Endometrium (tissue), 2 donors: ENCODE results near the gene SIRT3.

Experiments
- FAIRE-seq: peaks from 2 replicates; lab custom pipeline; 2012; peaks lifted over from hg19 to GRCh38; lab: Jason Lieb, UNC
- donor health status: control.
- donor health status: control.

The SIRT3 gene

DNA sequence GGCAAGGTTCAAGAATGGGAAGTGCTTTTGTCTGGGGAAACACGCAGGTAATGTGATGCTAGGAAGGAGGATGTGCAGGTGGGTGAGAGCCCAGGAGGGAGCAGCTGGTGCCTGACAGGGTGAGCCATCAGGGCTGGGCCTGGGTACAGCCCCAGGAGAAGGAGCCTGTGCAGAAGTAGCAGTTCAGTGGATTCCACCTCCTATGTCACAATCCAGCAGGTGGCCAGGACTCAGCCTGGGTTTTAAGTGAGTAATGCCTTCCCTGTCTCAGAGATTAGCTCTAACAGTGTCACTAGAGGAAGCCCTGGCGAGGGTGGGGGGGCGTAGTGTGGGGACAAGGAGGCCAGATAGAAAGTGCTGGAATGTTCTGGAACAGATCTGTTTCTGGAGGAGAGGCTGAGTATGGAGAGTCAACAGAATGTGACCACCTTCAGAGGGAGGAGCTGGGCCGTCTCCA lies 20.5 kb downstream of the SIRT3 start:
- no peak for FAIRE-seq

DNA sequence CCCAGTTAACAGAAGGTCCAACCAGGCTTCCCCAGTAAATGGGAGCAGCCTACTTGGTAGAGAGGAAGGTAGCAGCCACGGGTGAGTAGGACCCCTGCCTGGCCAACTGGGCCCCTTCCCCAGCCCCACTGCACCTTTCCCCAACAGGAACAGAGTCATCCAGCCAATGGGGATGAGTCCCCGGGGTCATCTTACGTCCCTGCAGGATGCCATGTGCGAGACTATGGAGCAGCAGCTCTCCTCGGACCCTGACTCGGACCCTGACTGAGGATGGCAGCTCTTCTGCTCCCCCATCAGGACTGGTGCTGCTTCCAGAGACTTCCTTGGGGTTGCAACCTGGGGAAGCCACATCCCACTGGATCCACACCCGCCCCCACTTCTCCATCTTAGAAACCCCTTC lies 22.1 kb downstream of the SIRT3 start:
- FAIRE-seq = no peak

DNA sequence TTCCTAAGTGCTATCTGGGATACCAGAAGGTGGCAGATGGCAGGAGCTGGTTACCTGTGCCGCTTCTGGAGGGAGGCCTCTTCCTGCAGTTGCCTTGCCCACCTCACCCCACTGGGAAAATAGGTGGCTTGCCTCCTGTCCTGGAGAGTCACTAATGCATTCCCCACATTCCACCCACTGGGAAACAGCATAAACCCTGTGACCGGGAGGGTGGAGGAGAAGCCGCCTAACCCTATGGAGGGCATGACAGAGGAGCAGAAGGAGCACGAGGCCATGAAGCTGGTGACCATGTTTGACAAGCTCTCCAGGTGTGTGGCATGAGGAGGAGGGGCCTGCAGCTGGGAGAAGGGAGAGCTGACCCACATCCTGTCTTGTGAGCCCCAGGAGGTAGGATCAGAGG lies 23.0 kb downstream of the SIRT3 start:
- no peak for FAIRE-seq

DNA sequence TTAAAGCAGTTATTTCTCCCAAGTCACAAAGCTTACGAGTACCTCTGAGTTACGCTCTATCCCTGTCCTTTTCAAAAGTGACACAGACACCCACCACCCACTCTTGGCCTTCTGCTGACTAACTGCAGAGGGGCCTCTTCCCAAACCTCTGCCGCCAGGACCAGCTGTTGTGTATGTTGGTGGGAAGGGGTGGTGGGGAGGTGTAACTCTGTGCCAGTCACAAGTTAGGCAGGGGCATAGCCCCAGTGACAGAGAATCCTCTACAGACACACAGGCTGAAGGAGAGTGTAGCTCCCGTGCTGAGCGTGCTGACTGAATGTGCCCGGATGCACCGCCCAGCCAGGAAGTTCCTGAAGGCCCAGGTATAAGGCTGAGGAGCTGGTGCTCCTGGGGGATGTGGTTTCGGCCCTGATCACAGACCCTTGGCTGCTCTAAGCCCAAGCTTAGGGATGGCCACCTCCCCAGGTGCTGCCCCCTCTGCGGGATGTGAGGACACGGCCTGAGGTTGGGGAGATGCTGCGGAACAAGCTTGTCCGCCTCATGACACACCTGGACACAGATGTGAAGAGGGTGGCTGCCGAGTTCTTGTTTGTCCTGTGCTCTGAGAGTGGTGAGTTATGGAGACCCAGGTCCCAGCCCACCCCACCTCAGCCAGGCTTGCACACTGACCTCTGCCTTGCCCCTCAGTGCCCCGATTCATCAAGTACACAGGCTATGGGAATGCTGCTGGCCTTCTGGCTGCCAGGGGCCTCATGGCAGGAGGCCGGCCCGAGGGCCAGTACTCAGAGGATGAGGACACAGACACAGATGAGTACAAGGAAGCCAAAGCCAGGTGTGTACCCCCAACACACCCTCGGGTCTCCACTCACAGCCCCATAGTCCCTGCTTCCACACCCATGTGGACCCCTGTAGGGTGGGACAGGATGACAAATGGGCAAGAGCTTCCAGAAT lies 23.7 kb downstream of the SIRT3 start:
- FAIRE-seq = no peak

DNA sequence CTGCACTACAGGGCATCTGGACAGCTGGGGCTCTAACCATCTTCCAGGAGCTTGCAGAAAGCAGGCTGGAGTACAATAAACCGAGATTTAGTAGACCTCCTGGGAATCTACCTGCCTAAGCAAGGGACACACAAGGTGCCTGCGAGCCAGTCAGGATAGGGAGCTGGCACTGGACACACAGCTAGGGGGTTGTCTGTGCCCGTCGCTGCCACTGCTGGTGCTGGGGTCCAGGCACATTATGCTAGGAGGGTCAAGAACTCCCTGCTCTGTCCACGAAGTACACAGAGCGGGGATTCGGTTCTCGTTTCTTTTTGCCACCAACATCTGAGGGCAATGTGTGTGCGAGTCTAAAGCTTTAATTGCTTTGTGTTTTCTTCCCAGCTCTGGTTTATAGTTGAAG lies 24.4 kb downstream of the SIRT3 start:
- no peak for FAIRE-seq

DNA sequence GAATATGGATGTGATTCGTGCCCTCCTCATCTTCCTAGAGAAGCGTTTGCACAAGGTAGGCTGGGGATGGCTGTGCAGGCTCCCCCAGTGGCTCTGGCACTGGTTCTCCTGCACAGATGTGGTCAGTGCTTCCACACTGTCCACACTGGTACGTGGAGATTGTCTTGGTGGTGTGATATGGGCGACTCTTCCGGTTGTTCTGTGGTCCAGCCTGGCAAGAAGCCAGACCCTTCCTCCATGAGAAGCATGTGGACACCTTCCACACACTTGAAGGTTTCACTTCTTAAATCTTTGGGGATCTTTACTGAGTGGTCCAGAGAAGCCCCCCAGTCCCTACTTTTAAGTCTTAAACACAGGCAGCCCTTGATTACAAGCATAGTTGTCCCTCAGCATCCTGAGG lies 24.8 kb downstream of the SIRT3 start:
- no peak for FAIRE-seq

DNA sequence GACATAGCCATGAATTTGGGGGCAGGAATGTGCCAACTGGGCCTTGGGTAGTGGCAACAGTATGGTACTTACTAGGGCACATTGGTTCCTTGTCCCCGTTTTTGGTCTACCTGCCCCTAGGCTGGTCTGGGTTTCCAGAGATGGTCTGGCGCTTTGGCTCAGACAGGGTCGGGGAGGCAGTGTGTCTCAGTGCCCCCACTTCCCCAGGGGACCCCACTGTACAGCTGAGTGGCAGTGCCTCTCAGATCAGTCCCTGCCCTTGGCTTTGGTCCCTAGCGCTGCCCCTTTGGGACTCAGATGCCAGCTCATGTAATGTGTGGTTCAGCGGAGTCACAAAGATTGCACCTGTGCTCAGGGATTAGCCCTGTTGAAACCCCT lies 25.4 kb downstream of the SIRT3 start:
- FAIRE-seq = no peak

DNA sequence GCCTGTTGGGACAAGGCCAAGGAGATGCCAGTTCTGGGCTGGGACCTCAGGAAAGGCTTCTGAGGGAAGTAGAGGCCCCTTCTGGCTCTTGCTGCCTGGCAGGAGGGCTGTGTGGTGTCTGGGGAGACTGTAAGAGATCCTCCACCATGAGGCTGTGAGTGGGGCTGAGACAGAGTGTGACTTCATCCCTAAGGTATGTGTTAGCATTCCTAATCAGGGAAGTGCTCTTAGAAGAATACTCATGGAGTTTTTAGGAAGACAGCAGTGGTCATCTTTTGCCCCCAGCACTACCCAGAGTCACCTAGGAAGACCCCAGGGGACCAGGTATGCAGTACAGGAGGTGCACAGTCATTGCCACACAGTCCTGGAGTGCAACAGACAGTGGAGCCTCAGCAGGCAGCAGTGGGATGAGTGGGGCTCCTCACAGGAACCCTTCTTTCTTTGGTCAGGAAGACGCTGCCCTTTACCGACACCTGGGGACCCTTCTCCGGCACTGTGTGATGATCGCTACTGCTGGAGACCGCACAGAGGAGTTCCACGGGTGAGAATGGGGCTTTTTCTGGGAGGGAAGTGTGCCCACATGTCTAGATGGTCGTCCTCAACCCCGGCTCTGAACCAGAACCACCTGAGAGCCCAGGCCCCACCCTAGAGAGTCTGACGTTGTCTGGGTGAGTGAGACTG lies 25.9 kb downstream of the SIRT3 start:
- FAIRE-seq = no peak

DNA sequence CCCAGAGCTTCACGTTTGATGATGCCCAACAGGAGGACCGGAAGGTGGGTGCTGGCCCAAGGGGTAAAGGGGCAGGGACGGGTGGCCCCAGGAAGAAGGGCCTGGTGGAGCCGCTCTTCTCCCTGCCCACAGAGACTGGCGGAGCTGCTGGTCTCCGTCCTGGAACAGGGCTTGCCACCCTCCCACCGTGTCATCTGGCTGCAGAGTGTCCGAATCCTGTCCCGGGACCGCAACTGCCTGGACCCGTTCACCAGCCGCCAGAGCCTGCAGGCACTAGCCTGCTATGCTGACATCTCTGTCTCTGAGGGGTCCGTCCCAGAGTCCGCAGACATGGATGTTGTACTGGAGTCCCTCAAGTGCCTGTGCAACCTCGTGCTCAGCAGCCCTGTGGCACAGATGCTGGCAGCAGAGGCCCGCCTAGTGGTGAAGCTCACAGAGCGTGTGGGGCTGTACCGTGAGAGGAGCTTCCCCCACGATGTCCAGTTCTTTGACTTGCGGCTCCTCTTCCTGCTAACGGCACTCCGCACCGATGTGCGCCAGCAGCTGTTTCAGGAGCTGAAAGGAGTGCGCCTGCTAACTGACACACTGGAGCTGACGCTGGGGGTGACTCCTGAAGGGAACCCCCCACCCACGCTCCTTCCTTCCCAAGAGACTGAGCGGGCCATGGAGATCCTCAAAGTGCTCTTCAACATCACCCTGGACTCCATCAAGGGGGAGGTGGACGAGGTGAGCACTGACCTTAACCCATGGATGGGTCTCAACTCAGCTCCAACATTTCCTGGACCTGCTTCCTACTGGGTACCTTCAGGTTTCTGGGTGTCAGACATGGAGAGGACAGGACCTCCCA lies 26.6 kb downstream of the SIRT3 start:
- FAIRE-seq = no peak

DNA sequence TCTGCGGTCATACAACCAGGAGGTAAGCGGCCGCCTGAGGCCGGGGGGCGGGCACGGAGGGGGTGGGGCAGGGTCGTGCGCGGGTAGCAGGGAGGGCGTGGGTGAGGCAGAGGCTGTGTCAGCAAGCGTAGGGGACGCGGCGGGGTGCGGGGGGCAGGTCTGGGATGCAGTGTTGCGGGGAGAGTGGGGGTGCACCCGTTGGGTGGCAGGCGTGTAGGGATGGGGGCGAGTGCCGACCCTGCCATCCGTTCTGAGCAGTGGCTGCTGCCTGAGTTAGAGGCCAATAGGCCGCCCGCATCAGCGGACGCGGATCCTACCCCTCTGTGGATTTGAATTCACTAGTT lies 27.3 kb downstream of the SIRT3 start:
- no peak for FAIRE-seq

DNA sequence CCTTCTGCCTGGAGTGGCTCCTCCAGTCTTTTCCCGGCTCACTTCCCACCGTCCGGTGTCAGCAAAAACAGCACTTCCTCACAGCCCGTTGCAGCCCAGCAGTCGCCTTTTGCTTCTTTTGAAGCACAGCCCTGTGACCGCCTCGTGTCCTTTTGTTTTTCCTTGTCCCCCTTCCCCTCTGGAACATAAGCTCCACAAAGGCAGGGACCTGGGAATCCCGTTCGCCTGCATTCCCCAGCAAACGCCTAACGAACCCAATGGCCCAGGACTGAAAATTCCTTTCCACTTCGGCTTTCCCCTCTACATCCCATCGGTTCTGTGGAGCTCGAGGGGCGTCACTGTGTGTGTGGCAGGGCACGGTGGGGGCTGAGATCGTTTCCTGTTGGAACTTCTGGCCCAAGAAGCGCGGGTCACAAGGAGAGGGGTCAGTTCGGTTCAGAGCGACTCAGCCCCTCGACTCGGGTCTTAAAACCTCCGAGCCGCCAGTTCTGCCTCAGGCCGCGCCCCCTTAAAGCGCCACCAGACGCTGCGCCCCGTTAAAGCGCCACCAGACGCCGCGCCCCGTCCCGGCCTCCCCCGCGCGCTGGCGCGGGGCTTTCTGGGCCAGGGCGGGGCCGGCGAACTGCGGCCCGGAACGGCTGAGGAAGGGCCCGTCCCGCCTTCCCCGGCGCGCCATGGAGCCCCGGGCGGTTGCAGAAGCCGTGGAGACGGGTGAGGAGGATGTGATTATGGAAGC lies 27.8 kb downstream of the SIRT3 start:
- FAIRE-seq = no peak

DNA sequence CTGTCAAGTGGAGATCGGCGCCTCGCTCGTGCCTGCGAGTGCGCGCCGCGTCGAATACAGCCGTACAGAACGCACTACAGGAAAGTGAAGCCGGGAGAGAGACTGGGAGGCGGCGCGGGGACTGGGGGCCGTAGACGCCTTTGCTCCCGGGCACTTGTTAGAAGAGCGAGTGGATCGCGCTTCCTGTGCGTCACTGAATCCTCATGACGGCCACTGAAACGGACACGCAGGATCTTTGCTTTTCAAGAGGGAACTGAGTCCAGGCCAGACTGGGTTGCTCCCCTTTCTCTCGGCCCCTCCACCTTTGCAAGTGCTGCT lies 28.3 kb downstream of the SIRT3 start:
- FAIRE-seq = no peak

DNA sequence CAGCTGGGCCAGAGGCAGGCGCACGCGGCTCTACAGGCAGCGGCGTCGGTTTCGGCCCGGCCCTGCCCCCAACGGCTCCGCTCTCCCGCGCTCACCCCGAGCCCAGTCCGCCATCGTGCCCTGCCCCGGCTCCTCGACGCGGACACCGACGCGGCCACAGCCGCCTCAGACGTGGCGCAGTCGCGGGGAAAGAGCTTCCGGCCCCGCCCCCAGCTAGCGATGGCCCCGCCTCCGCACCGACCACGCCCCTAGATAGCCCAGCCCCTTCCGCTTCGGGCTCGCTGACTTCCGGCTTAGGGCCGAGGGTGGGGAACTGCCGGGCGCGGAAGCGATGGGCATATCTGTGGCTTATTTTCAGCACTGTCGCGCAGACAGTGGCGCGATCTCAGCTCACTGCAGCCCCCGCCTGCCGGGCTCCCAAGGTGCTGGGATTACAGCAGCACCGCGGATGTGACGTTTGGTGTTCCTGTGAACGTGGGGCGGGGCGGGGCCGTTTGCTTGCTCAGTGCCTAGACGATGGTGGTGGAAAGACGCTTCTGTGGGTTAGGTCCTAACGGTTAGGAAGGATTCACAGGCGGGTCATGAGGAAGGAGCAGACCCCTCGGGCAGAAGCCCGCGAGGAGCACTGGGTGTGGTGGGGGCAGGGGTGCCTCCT lies 28.8 kb downstream of the SIRT3 start, which contains the start of the genes BET1L and RIC8A:
Gene BET1L (minus strand): TSS at position 192 of the 655 bp plus-strand sequence. CDS start 78 bp downstream, at position 114.
Gene RIC8A (plus strand): TSS at position 501 of the 655 bp plus-strand sequence. CDS start 1,147 bp downstream, outside the sequence.
- FAIRE-seq = peak; percentile 96

DNA sequence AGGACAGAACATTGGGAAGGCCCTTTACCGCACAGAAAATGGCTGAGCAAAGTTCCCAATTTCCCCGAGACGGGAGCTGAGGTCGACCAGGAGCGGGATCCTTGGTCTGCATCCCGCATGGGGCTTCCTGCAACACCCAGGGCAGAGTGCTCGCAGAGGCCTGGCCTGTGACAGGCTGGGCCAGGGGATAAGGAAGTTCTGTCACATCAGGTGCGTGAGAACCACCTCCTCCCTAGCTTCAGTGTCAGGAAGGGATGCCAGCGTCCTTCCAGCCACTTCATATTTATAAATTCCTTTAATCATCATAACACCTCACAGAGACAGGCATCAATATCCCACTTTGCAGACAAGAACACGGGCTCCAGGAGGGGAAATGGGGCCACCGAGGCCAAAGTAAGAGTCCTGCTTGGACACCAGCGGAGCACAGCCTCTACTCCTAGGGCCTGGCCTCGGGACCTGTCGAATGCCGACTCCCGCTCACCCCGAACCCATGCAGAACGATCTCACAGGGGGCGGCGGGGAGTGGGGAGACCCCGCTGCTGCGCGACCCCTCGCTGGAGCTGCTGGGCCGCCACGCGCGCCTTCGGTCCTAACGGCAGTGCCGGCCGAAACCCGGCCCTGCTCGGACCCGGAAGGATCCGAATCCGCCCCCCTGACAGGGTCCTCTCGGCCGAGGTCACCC lies 29.5 kb downstream of the SIRT3 start:
- FAIRE-seq = no peak

DNA sequence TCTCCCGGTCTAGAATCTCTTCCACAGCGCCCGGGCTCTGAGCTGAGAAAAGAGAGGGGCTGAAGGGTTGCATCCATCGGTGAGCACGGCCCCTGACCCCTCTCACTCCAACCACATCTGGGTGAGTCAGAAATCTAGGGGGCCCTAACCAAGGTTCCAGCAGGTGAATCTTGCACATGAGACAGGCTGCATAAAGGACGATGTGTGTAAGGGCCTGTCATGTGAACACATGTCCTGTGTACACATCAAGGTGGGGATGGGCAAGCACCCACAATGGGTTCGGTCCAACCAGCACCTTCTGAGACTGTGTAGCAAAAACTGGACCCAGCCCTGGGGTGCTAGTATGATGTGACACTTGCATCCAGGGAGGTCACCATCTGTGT lies 30.1 kb downstream of the SIRT3 start:
- FAIRE-seq = no peak

DNA sequence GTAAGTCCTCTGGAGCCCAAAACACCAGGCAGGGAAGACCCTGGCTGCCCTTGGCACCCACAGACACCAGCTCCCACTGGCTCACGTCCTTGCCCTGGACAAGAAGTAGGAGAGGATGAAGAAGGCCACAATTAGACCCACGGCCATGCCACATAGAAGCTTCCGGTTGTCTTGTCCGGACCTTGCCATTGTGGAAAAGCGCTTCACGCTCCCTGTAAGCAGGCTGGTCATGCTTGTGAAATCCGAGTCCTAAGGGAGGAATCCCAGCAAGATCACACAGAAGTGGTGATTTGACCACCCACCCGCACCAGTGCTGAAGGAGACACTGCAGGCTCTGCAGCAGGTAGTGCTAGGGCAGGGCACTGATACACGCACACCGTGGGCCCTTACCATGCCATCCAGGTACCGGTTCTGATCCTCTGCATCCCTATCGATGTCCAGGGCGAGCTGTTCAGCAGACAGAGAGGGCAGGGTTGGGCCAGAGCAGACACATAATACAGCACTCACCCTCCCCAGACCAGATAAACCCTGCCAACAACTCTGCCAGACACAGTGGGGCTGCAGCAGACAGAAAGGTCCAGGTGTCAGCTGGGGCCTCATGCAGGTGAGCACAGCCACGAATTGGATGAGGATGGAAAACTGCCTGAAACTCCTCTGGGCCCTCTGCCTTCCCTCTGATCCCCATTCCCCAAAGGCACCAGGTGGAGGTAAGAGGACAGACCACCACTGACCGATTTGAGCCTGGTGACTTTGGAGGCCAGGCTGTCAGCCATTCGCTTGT lies 30.7 kb downstream of the SIRT3 start:
- FAIRE-seq = no peak

DNA sequence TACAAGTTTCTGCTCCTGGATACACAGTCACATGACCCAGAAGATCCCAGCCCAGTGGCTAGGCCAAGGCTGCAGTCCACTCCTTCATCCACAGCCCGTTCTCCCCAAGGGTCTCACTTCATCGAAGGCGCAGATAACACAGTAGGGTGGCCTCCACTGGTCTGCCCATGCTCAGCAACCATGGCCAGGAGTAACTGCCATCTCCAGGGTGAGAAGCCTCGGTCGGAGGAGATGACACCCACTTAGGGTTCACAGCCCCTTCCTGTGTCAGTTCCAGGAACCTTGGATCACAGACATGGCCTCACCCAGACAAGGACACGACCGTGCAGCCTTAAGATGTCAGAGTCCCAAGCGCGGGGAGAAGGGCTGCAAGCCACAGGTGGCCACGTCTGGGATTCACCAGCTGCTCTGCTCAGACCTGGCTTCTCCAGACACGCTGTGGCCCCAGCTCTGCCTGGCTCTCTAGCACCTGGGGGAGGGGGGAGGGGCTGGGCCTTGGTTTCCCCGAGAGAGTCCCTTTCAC lies 31.5 kb downstream of the SIRT3 start:
- FAIRE-seq = no peak

DNA sequence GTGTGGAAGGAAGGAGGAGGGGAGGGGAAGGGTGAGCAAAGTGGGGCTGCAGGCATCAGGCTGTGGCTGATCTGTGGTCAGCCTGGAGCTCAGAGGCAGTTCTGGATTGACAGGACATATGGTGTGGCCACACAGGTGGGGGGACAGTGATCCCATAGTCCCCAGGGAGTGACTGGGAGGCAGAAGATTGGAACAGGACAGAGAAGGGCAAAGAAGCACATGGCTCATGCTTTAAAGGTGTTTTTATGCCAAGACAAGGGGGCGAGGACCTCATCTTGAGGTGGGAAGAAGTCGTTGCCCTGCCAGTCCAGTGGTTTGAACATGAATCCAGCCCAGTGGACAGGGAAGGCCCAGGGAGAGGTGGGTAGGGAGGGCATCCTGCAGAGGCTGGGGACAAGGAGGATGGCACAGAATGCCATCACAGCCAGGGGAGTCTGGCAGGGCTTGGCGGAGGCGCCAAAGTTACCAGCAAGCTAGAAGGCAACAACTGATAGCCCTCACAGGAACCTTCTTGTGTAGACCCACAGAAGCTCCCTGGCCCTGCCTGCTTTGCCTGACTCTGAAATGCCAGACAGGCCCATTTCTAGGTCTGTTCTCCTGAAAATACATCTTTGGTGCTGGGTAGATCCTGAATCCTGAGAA lies 32.1 kb downstream of the SIRT3 start:
- FAIRE-seq = no peak
